ENCODE measurements around the gene INVS. TPM values are rescaled to one million over a fixed set of nuclear protein-coding genes. Genes with fewer than 3 reads are reported as not detected.
"Not testable (repeated sequence)": the region's sequence is repeated elsewhere in the genome, so short reads cannot be mapped to it uniquely, and the experiment has no call there.

The INVS gene
- total RNA-seq, 2 experiments from 2014 or later = 10.5 to 12.1 TPM

- H3K27ac Mint-ChIP-seq = no peak overlapping the region
- no peak for DNase-seq
- intact Hi-C loops (cut with micrococcal nuclease) = no loop called here
- no peaks in the 10 kb centered on the region for H3K9me3 Mint-ChIP-seq
- ChIA-PET POLR2A (interaction anchor here (0.6 kb wide), 1 partner anchor 56 kb away, joined by 5 read pairs; no protein-coding TSS in a partner anchor), CTCF (no interaction called here)
- H3K36me3 Mint-ChIP-seq = peaks cover 5% of the 10 kb centered on the region
- H3K27me3 Mint-ChIP-seq = no peaks in the 10 kb centered on the region
- peaks cover 26% of the 10 kb centered on the region for H3K4me1 Mint-ChIP-seq (ENCODE audit: low read depth)
- H3K4me3 Mint-ChIP-seq = no peak overlapping the region
Observed at GRCh38 chr9:100070104-100071041, 28.7 kb upstream of the INVS start.

GRCh38 chr9:100071271-100071670 is 27.8 kb upstream of the INVS start:
- CTCF ChIA-PET = no interaction called here
- H3K36me3 Mint-ChIP-seq = peaks cover 10% of the 10 kb centered on the region
- no peak for DNase-seq
- H3K27ac Mint-ChIP-seq = no peak overlapping the region
- peaks cover 26% of the 10 kb centered on the region for H3K4me1 Mint-ChIP-seq (ENCODE audit: low read depth)
- H3K4me3 Mint-ChIP-seq = no peak overlapping the region
- no peaks in the 10 kb centered on the region for H3K27me3 Mint-ChIP-seq
- POLR2A ChIA-PET = no interaction called here
- intact Hi-C loops (cut with micrococcal nuclease) = no loop called here
- H3K9me3 Mint-ChIP-seq = no peaks in the 10 kb centered on the region

- no peak overlapping the region for H3K4me3 Mint-ChIP-seq
- peaks cover 22% of the 10 kb centered on the region for H3K4me1 Mint-ChIP-seq (ENCODE audit: low read depth)
- no peaks in the 10 kb centered on the region for H3K9me3 Mint-ChIP-seq
- CTCF ChIA-PET = interaction anchor here (1.1 kb wide), 1 partner anchor 252 kb away, joined by 3 read pairs; no protein-coding TSS in a partner anchor
- intact Hi-C loops (cut with micrococcal nuclease) = no loop called here
- H3K27me3 Mint-ChIP-seq = no peaks in the 10 kb centered on the region
- no peak overlapping the region for H3K27ac Mint-ChIP-seq
- POLR2A ChIA-PET = no interaction called here
- no peak for DNase-seq
- peaks cover 12% of the 10 kb centered on the region for H3K36me3 Mint-ChIP-seq
Observed at GRCh38 chr9:100072805-100073204, 26.2 kb upstream of the INVS start.

- DNase-seq = no peak
- Mint-ChIP-seq H3K27ac (no peak overlapping the region), H3K27me3 (no peaks in the 10 kb centered on the region), H3K36me3 (peaks cover 12% of the 10 kb centered on the region), H3K4me3 (no peak overlapping the region), H3K4me1 (ENCODE audit: low read depth) (peaks cover 25% of the 10 kb centered on the region), H3K9me3 (no peaks in the 10 kb centered on the region)
- CTCF ChIA-PET = no interaction called here
- POLR2A ChIA-PET = no interaction called here
- intact Hi-C loops (cut with micrococcal nuclease) = no loop called here
Observed at GRCh38 chr9:100074093-100074492, 24.9 kb upstream of the INVS start.

- Mint-ChIP-seq H3K4me3 (no peak overlapping the region), H3K36me3 (peaks cover 12% of the 10 kb centered on the region), H3K27me3 (no peaks in the 10 kb centered on the region), H3K4me1 (ENCODE audit: low read depth) (peaks cover 26% of the 10 kb centered on the region), H3K9me3 (no peaks in the 10 kb centered on the region), H3K27ac (no peak overlapping the region)
- intact Hi-C loops (cut with micrococcal nuclease) = no loop called here
- ChIA-PET POLR2A (no interaction called here), CTCF (no interaction called here)
- DNase-seq = no peak
Observed at GRCh38 chr9:100074989-100075388, 24.1 kb upstream of the INVS start.

- H3K27ac Mint-ChIP-seq; H3K9me3 Mint-ChIP-seq; POLR2A ChIA-PET; CTCF ChIA-PET; DNase-seq; intact Hi-C loops (cut with micrococcal nuclease); H3K27me3 Mint-ChIP-seq; H3K4me3 Mint-ChIP-seq: not testable (repeated sequence)
- Mint-ChIP-seq H3K4me1 (ENCODE audit: low read depth) (peaks cover 28% of the 10 kb centered on the region), H3K36me3 (peaks cover 12% of the 10 kb centered on the region)
Observed at GRCh38 chr9:100076256-100076655, 22.8 kb upstream of the INVS start.

GRCh38 chr9:100082782-100083181 is 16.3 kb upstream of the INVS start:
- DNase-seq = no peak
- POLR2A ChIA-PET = no interaction called here
- H3K27ac Mint-ChIP-seq = no peak overlapping the region
- H3K27me3 Mint-ChIP-seq = no peaks in the 10 kb centered on the region
- intact Hi-C loops (cut with micrococcal nuclease) = loop anchor here (1.0 to 10.0 kb wide), 7 partner anchors 17 to 828 kb away; partner anchors contain the start of genes INVS and NR4A3
- no peaks in the 10 kb centered on the region for H3K9me3 Mint-ChIP-seq
- H3K4me1 Mint-ChIP-seq (ENCODE audit: low read depth) = peaks cover 62% of the 10 kb centered on the region
- H3K4me3 Mint-ChIP-seq = no peak overlapping the region
- H3K36me3 Mint-ChIP-seq = no peaks in the 10 kb centered on the region
- CTCF ChIA-PET = interaction anchor here (1.0 kb wide), 1 partner anchor 137 kb away, joined by 3 read pairs; no protein-coding TSS in a partner anchor

GRCh38 chr9:100083448-100084127 is 15.5 kb upstream of the INVS start:
- intact Hi-C loops (cut with micrococcal nuclease) = loop anchor here (1.0 to 10.0 kb wide), 7 partner anchors 16 to 829 kb away; partner anchors contain the start of genes INVS and NR4A3
- Mint-ChIP-seq H3K9me3 (no peaks in the 10 kb centered on the region), H3K27ac (peak overlapping the region; percentile 19), H3K4me3 (no peak overlapping the region), H3K27me3 (no peaks in the 10 kb centered on the region), H3K4me1 (ENCODE audit: low read depth) (peaks cover 70% of the 10 kb centered on the region), H3K36me3 (no peaks in the 10 kb centered on the region)
- POLR2A ChIA-PET = interaction anchor here (0.7 to 1.2 kb wide), 3 partner anchors 10 to 166 kb away, joined by 3 to 6 read pairs (median 3); no protein-coding TSS in a partner anchor
- CTCF ChIA-PET = interaction anchor here (1.0 kb wide), 1 partner anchor 136 kb away, joined by 3 read pairs; no protein-coding TSS in a partner anchor
- no peak for DNase-seq

GRCh38 chr9:100084128-100084453 is 15.0 kb upstream of the INVS start:
- ChIA-PET POLR2A (interaction anchor here (0.7 to 1.2 kb wide), 3 partner anchors 10 to 166 kb away, joined by 3 to 6 read pairs (median 3); no protein-coding TSS in a partner anchor), CTCF (interaction anchor here (1.5 to 1.6 kb wide), 2 partner anchors 17 to 56 kb away, joined by 4 to 5 read pairs; no protein-coding TSS in a partner anchor)
- Mint-ChIP-seq H3K27ac (no peak overlapping the region), H3K36me3 (no peaks in the 10 kb centered on the region), H3K9me3 (no peaks in the 10 kb centered on the region), H3K27me3 (no peaks in the 10 kb centered on the region), H3K4me1 (ENCODE audit: low read depth) (peaks cover 70% of the 10 kb centered on the region), H3K4me3 (no peak overlapping the region)
- intact Hi-C loops (cut with micrococcal nuclease) = loop anchor here (5.0 to 10.0 kb wide), 4 partner anchors 57 to 829 kb away; no protein-coding TSS in a partner anchor
- no peak for DNase-seq

GRCh38 chr9:100084734-100085133 is 14.3 kb upstream of the INVS start:
- no peak overlapping the region for H3K27ac Mint-ChIP-seq
- no peak overlapping the region for H3K4me3 Mint-ChIP-seq
- no peak for DNase-seq
- no peaks in the 10 kb centered on the region for H3K36me3 Mint-ChIP-seq
- ChIA-PET POLR2A (interaction anchor here (1.0 to 1.2 kb wide), 2 partner anchors 125 to 165 kb away, joined by 3 to 6 read pairs; no protein-coding TSS in a partner anchor), CTCF (interaction anchor here (1.5 to 1.6 kb wide), 2 partner anchors 17 to 57 kb away, joined by 4 to 5 read pairs; no protein-coding TSS in a partner anchor)
- H3K27me3 Mint-ChIP-seq = no peaks in the 10 kb centered on the region
- intact Hi-C loops (cut with micrococcal nuclease) = loop anchor here (5.0 to 10.0 kb wide), 4 partner anchors 57 to 830 kb away; no protein-coding TSS in a partner anchor
- no peaks in the 10 kb centered on the region for H3K9me3 Mint-ChIP-seq
- peaks cover 70% of the 10 kb centered on the region for H3K4me1 Mint-ChIP-seq (ENCODE audit: low read depth)

- H3K4me3 Mint-ChIP-seq = no peak overlapping the region
- ChIA-PET CTCF (interaction anchor here (1.0 kb wide), 1 partner anchor 10 kb away, joined by 4 read pairs; no protein-coding TSS in a partner anchor), POLR2A (no interaction called here)
- no peaks in the 10 kb centered on the region for H3K36me3 Mint-ChIP-seq
- H3K27ac Mint-ChIP-seq = no peak overlapping the region
- H3K27me3 Mint-ChIP-seq = no peaks in the 10 kb centered on the region
- no peak for DNase-seq
- intact Hi-C loops (cut with micrococcal nuclease) = loop anchor here (10.0 kb wide), 2 partner anchors 131 to 831 kb away; no protein-coding TSS in a partner anchor
- peaks cover 65% of the 10 kb centered on the region for H3K4me1 Mint-ChIP-seq (ENCODE audit: low read depth)
- no peaks in the 10 kb centered on the region for H3K9me3 Mint-ChIP-seq
Observed at GRCh38 chr9:100086097-100086635, 12.9 kb upstream of the INVS start.

Measured in activated CD4-positive, alpha-beta memory T cell treated with anti-CD3 and anti-CD28 coated beads for 36 hours (primary cell).